ENCODE results near the gene DTX3L. TPM values are rescaled to one million over a fixed set of nuclear protein-coding genes. Genes with fewer than 3 reads are reported as not detected.

DTX3L gene
- total and polyA plus RNA-seq, 2 of the 8 experiments (the other 6 are each of a cell fraction or from before 2014, with no cell fraction given): 1.7 to 11.3 TPM

DNA sequence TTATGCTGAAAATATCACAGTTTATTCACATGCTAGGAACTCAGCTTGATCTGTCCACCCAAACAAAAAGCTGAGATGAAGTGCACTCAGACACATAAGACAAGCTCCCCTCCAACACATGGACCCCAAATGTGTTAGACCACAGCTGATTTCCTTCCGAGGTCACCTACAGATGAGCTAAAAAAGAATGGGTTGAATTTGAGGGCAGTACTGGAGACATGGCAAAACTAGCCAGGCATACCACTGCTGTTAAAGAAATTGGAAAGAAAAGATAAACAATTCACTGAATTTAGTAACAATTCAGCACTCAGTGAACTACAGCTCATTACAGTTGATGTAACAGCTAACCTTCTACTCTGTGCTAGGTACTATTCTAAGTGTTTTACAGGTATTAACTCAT, 15.5 kb upstream of the DTX3L start:
- Histone ChIP-seq H2BK5ac (ENCODE audit: low read depth, low read length) (no peak overlapping the region), H3K27me3 (replicated peaks in 1 of 4; ENCODE audit: control insufficient read depth in 3 of 4, extremely low read depth in 1 of 4, insufficient read depth in 3 of 4, low read length in 3 of 4) (no peaks in the 10 kb centered on the region), H3K18ac (ENCODE audit: extremely low read depth, low read length) (no peak overlapping the region), H4K20me1 (replicated peaks in 1 of 2; ENCODE audit: control insufficient read depth in 1 of 2, insufficient read depth in 2 of 2, low read length in 2 of 2) (no peaks in the 10 kb centered on the region), H3K4me1 (replicated peaks in 1 of 4; ENCODE audit: control insufficient read depth in 3 of 4, insufficient read depth in 4 of 4, low read length in 3 of 4) (peaks cover 0 to 3% (median 0%) of the 10 kb centered on the region in 4 experiments; a peak in 1 of 7 replicates), H4K91ac (replicated peaks; ENCODE audit: insufficient read length, low read length) (no peak overlapping the region), H3K23me2 (ENCODE audit: low read depth, low read length) (no peaks in the 10 kb centered on the region), H2BK15ac (ENCODE audit: low read length) (no peak overlapping the region), H3K4me3 (ENCODE audit: extremely low read depth in 1 of 4, insufficient read depth in 2 of 4, low read depth in 3 of 4, low read length in 4 of 4) (no peak overlapping the region), H4K5ac (ENCODE audit: insufficient read length, low read depth, low read length) (no peak overlapping the region), H3K56ac (replicated peaks; ENCODE audit: insufficient read length, low read depth, low read length) (no peak overlapping the region), H3K14ac (ENCODE audit: insufficient read length) (no peak overlapping the region), H3K36me3 (ENCODE audit: control insufficient read depth in 2 of 4, insufficient read depth in 4 of 4, low read length in 3 of 4) (no peaks in the 10 kb centered on the region), H3K79me1 (ENCODE audit: low read depth, low read length) (no peaks in the 10 kb centered on the region), H2BK12ac (ENCODE audit: low read depth, low read length) (no peak overlapping the region), H2AFZ (ENCODE audit: low read length) (no peak overlapping the region), H2BK20ac (ENCODE audit: low read length) (no peak overlapping the region), H3K79me2 (ENCODE audit: control insufficient read depth in 1 of 2, insufficient read depth in 2 of 2, low read length in 2 of 2) (no peaks in the 10 kb centered on the region), H3K9ac (replicated peaks in 1 of 4; ENCODE audit: extremely low read depth in 1 of 4, low read depth in 3 of 4, low read length in 3 of 4) (no peak overlapping the region), H3K4ac (replicated peaks; ENCODE audit: insufficient read length, low read depth, low read length) (no peak overlapping the region), H2BK120ac (replicated peaks; ENCODE audit: low read depth, low read length) (no peak overlapping the region), H3K9me3 (ENCODE audit: insufficient read depth in 2 of 2, low read depth in 1 of 2, low read length in 1 of 2) (no peaks in the 10 kb centered on the region), H2AK5ac (ENCODE audit: low read depth, low read length) (no peak overlapping the region), H3K4me2 (ENCODE audit: insufficient read depth in 1 of 2, low read depth in 2 of 2, low read length in 2 of 2) (no peak overlapping the region), H4K8ac (ENCODE audit: extremely low read depth, insufficient read depth, low read length) (no peak overlapping the region), H3K27ac (ENCODE audit: low read depth, low read length) (no peak overlapping the region), H3K23ac (ENCODE audit: insufficient read length) (no peak overlapping the region)
- WGBS, 2 experiments (ENCODE audit: extremely low coverage in 1 of 2, insufficient coverage in 1 of 2, insufficient read length in 1 of 2, insufficient replicate concordance in 2 of 2, low coverage in 1 of 2, low lambda C conversion rate in 2 of 2, missing lambda C conversion rate in 1 of 2): 91% methylated on average over 1 of the region's 1 CpG; no CpG with 5 or more reads in 1 of the 2 experiments
- TF ChIP-seq GTF2F1 (IDR thresholded peaks at IDR 0.05; ENCODE audit: borderline replicate concordance, low read depth, low read length) (no peak), EZH2 (IDR thresholded peaks at IDR 0.05; ENCODE audit: low read depth, low read length, severe bottlenecking) (no peak), USF2 (IDR thresholded peaks at IDR 0.05; ENCODE audit: low read length) (no peak), POLR2AphosphoS5 (IDR thresholded peaks at IDR 0.05; ENCODE audit: low read depth, low read length) (no peak), POLR2A (IDR thresholded peaks at IDR 0.05; ENCODE audit: control extremely low read depth in 1 of 2, low read depth in 2 of 2, low read length in 2 of 2) (no peak), SAP30 (IDR thresholded peaks at IDR 0.05; ENCODE audit: insufficient read depth, insufficient replicate concordance, low read length) (no peak)
- ChIA-PET CTCF (ENCODE audit: partially characterized antibody) (interaction anchor here (0.7 to 2.6 kb wide), 9 partner anchors 8 to 91 kb away, joined by 3 to 13 read pairs (median 3); partner anchors contain the start of genes DTX3L and PARP9), POLR2A (ENCODE audit: partially characterized antibody) (interaction anchor here (1.0 kb wide), 1 partner anchor 13 kb away, joined by 3 read pairs; no protein-coding TSS in a partner anchor)
- no peak for FAIRE-seq
- DNase-seq (ENCODE audit: low read depth in 1 of 2, low spot score in 2 of 2): no peak
